Measurements from ENCODE around the gene ST6GALNAC4.

ST6GALNAC4 gene

DNA sequence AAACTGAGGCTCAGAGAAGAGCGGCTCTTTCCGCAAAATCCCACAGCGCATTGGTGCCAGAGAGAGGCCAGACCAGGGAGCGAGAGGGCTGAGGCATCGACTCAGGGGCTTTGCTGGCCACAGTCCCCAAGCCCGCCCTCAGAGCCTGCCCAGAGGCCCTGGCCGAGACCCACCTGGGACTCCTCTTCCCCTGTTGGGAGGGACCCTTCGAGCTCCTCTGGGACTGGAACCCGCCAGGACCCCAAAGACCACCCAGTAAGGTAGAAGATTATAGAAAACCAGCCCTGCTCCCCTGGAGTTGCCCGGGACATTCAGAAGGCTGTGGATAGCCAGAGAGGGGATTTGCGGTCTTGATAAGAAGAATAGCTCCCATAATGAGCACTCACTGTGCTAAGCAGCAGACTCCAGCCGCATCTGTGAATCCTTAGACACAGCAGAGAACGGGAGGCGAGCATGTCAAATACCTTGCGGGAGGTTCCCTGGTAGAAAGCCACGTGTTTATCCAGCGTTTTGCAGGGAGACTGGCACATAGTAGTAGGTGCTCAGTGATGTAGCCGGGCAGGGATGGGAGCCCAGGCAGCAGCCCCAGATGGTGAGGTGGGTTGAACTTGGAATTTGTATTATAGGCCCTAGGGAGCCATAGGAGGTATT, 38.7 kb downstream of the ST6GALNAC4 start:
- TF ChIP-seq, protein P1, sequence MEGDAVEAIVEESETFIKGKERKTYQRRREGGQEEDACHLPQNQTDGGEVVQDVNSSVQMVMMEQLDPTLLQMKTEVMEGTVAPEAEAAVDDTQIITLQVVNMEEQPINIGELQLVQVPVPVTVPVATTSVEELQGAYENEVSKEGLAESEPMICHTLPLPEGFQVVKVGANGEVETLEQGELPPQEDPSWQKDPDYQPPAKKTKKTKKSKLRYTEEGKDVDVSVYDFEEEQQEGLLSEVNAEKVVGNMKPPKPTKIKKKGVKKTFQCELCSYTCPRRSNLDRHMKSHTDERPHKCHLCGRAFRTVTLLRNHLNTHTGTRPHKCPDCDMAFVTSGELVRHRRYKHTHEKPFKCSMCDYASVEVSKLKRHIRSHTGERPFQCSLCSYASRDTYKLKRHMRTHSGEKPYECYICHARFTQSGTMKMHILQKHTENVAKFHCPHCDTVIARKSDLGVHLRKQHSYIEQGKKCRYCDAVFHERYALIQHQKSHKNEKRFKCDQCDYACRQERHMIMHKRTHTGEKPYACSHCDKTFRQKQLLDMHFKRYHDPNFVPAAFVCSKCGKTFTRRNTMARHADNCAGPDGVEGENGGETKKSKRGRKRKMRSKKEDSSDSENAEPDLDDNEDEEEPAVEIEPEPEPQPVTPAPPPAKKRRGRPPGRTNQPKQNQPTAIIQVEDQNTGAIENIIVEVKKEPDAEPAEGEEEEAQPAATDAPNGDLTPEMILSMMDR (conservative IDR thresholded peaks at IDR 0.05; ENCODE audit: low read depth, low read length), result no peak
- no peak for DNase-seq (ENCODE audit: low read depth)

DNA sequence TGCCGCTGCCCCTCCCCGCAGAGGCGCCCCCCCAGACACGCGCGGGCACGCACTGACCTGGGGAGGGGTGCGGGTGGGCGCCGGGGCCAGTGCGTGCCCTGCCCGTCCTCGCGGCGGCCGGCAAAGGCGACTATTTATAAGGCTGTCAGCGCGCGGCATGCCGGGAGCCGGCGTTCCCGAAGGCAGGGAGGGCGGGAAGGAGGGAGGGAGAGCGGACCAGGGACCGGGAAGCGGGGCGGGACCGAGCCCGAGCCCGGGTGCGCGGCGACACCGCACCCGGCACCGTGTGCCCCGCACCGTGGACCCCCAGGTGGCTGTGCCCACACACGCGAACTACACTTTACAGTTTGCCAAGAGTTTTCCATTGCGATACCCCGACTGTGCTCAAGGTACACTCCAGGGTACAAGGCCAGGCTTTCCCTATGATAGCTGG, 39.3 kb downstream of the ST6GALNAC4 start, which contains the start of gene AK1:
TSS of gene AK1 (minus strand) at position 110 of the 433 bp plus-strand sequence. CDS start 3,058 bp downstream, outside the sequence.
- H3K4me3 ChIP-seq (ENCODE audit: low read length), result peak within 1 kb of the TSS; percentile 57
- no peak for DNase-seq (ENCODE audit: low read depth)
- TF ChIP-seq, protein P1 (conservative IDR thresholded peaks at IDR 0.05; ENCODE audit: low read depth, low read length), result no peak

More for the DNA sequence above, 38.7 kb downstream of the ST6GALNAC4 start:
- peak overlapping the region; percentile 57 for H3K4me3 ChIP-seq (ENCODE audit: low read length)

DNA sequence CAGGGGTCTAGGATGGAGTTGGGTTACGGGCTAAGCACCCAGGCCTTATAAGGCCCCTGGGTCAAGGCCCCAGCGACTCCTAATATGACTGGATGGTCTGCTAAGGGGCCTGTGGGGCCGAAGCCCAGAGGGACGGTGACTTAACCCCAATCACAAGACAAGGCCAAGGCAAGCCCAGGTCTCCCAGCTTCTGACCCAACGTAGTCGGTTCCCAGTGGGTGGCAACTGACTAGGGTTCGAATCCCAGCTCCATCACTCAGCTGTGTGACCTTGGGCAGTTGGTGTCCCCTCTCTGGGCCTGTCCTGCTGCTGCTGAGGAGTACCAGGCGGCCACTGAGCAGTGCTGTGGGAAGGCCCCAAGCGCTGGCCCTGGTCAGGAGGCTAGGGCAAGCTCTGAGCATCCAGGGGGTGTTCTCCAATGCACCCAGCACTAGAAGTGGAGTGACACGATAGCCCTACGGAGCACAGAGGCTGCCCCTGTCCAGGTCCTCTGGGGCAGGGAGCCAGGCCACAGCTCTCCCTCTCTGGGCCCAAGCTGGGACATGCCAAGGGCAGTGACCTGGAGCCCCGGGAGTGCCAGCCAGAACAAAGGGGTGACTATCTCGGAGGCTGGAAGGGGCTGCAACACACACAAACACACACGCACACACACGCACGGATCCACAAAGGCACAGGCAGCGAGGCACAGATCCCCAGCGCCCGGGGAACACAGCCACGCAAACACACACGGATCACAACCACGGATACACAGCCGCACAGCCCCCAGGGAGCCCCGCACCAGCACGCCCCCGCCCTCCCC, 39.9 kb downstream of the ST6GALNAC4 start:
- TF ChIP-seq, protein P1 (conservative IDR thresholded peaks at IDR 0.05; ENCODE audit: low read depth, low read length), result no peak
- H3K4me3 ChIP-seq (ENCODE audit: low read length), result peak overlapping the region; percentile 57

DNA sequence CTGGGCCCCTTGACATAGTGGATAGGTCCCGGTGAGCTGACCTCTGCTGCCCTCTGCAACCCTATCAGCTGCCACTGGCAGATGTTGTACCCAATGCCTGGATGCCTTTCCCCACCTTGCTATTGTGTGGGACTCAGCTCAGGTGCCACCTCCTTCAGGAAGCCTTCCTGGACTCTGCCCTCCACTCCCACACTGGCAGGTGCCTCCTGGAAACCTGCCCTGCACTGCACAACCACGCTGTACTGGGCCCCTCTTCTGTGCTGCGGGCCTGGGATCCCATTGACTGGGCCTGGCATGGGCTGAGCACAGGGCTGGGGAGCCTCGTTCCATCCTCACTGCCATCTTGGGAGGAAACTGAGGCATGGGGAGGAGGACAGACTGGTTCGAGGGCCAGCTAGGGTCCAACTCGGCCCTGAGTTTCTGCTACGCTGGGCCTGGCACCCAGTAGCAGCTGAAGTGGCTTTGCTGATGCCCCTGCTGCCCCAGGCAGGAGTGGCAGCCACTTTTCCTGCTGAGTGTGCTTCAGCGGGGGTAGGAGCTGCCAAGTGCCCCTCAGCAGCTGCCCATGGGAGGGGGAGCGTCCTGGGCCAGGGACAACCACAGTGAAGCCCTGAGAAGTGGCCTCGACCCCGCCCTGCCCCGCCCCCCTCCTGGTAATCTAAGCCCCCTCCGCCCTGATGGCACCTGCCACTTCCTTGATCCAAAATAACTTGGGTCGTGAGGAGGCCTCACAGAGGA, 40.6 kb downstream of the ST6GALNAC4 start:
- TF ChIP-seq, protein P1 (conservative IDR thresholded peaks at IDR 0.05; ENCODE audit: low read depth, low read length), result no peak
- H3K4me3 ChIP-seq (ENCODE audit: low read length), result no peak overlapping the region
- DNase-seq (ENCODE audit: low read depth), result no peak

More for the DNA sequence above, 39.9 kb downstream of the ST6GALNAC4 start:
- DNase-seq (ENCODE audit: low read depth), result no peak

DNA sequence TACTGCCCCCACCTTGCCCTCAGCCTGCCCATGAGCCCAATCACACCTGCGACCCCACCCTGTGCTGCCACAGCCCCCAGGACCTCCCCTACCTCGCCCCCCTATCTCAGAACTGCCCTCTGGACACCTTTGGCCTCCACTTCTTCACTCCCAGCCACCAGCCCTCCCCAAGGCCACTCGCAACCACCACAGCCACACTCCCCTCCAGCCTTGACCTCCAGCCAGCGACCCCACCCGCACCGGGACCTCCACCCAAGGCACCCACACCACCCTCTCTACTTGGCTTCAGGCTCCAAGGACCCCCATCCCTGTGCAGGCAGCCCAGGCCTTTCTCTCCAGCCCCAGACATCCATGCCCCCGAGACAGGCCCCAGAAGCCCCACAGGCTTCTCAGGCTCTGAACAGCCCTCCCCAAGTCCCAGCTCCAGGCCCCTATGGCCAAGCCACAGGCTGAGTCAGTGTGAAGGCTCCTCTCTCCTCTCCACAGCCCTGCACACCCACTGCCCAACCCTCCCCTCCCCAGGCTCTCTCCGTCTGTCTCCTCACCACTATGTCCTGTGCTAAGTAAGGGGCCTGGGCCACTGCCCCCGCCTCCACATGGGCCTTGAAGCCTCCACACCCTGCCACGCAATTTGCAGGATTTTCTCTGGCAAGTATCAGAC, 41.4 kb downstream of the ST6GALNAC4 start:
- TF ChIP-seq, protein P1 (conservative IDR thresholded peaks at IDR 0.05; ENCODE audit: low read depth, low read length), result no peak
- no peak for DNase-seq (ENCODE audit: low read depth)
- no peak overlapping the region for H3K4me3 ChIP-seq (ENCODE audit: low read length)

DNA sequence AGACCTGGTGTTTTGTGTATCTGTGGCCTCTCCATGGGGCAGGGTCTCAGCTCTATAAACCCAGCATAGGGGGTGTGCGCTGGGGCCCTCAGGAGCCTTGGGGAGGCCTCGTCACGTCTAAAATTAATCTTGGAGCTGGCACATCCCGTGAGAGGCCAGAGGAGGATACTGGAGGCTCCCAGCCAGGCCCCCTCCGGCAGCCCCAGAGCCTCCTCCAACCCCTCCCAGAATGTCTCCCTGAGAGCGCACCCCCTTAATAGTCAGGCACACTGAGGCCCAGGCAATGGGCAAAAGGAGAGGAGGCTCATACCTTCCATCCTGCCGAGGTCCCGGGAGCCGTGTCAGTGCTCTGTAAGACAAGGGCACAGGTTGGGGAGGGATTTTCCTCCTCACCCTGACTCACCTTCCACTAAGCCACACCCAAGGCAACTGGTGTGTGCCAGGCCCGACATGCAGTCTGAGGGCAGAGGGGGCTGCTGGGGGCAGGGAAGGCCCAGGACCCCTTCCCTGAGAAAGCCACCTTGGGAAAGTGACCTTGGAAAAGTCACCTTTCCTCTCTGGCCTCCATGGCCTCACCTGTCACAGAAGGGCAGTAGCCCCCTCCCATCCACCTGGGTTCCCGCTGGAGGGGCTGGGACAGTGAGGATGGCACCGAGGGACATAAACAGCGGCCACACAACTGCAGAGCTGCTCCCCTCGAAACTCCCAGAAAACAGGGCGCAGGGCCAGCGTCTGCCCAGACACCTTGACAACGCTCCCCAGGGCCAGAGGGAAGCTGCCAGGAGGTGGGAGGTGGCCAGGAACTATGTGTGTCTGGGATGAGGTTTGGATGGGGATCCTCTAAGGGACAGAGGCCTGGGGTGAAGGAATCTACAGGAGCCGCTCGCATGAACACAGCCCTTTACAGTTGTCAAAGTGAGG, 42.3 kb downstream of the ST6GALNAC4 start:
- TF ChIP-seq, protein P1 (conservative IDR thresholded peaks at IDR 0.05; ENCODE audit: low read depth, low read length), result no peak
- no peak overlapping the region for H3K4me3 ChIP-seq (ENCODE audit: low read length)
- no peak for DNase-seq (ENCODE audit: low read depth)
